ENCODE measurements around the gene TRIM37.

Gene TRIM37

DNA sequence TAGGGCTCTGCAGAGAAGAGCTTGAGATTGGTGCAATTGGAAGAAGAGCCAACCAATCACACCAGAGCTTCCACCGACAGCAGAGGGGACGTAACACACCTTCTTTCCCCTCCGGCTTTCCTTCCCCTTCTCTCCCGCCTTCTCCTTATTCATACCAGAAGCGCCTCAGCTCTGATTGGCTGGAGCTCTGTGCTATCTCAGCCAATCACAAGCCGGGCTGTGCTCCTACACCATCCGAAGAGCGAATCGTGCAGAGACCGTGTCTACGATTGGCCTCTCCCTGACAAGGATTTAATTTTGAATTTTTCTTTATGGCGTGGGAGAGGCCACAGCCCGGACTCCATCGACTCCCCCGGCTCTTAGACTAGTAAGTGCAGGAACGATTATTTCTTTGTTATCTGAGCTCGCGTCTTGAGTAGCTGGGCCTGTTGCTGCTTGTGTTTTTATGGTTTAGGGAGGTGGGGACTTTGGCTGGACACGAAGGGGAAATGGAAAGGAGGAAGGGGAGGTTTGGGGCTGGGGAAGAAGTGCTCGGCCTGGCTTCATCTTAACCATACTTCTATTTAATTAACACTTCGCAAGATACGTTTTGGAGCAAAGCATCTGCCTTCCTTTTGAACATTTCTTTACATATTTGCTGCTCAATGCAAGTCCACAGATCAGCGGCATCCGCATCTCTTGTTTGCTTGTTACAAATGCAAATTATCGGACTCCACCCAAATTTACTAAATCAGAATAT, 48.9 kb upstream of the TRIM37 start, which contains the start of gene PRR11 (continued):
- TF ChIP-seq ZNF2 (tag by site-specific recombination; IDR thresholded peaks at IDR 0.05) (0 out of 2 replicates have a peak, but pooled peaks have one; percentile 33), ZSCAN30 (tag by site-specific recombination; IDR thresholded peaks at IDR 0.05) (no peak), ZFP37 (tag by site-specific recombination; IDR thresholded peaks at IDR 0.05) (no peak), ZNF792 (tag by site-specific recombination; IDR thresholded peaks at IDR 0.05) (no peak), HOXD13 (CRISPR knock-in tag; IDR thresholded peaks at IDR 0.05; ENCODE audit: borderline replicate concordance) (no peak; the same call in 1 of the 2 replicates), ZSCAN16 (tag by site-specific recombination; IDR thresholded peaks at IDR 0.05) (no peak), ZNF366 (tag by site-specific recombination; conservative IDR thresholded peaks at IDR 0.05) (peak; percentile 99), TRIM28 (IDR thresholded peaks at IDR 0.05; ENCODE audit: borderline replicate concordance, low read length) (no peak), REST (tag by site-specific recombination; IDR thresholded peaks at IDR 0.05) (no peak), ZNF610 (tag by site-specific recombination; IDR thresholded peaks at IDR 0.05; ENCODE audit: borderline replicate concordance) (no peak), BCL11A (tag by site-specific recombination; IDR thresholded peaks at IDR 0.05; ENCODE audit: low read depth) (no peak), ZNF10 (tag by site-specific recombination; IDR thresholded peaks at IDR 0.05) (no peak), REPIN1 (tag by site-specific recombination; IDR thresholded peaks at IDR 0.05; ENCODE audit: low read depth) (no peak), ZNF223 (tag by site-specific recombination; IDR thresholded peaks at IDR 0.05) (no peak), ZNF768 (tag by site-specific recombination; IDR thresholded peaks at IDR 0.05) (no peak), ZNF350 (tag by site-specific recombination; IDR thresholded peaks at IDR 0.05) (no peak), ZNF777 (tag by site-specific recombination; IDR thresholded peaks at IDR 0.05; ENCODE audit: borderline replicate concordance) (no peak), MZF1 (tag by site-specific recombination; IDR thresholded peaks at IDR 0.05; ENCODE audit: borderline replicate concordance) (0 out of 2 replicates have a peak, but pooled peaks have one; percentile 54), KLF17 (tag by site-specific recombination; IDR thresholded peaks at IDR 0.05) (no peak), PRDM4 (tag by site-specific recombination; IDR thresholded peaks at IDR 0.05) (no peak), ZNF530 (tag by site-specific recombination; IDR thresholded peaks at IDR 0.05; ENCODE audit: low read depth) (no peak)
- TF ChIP-seq, protein P1, sequence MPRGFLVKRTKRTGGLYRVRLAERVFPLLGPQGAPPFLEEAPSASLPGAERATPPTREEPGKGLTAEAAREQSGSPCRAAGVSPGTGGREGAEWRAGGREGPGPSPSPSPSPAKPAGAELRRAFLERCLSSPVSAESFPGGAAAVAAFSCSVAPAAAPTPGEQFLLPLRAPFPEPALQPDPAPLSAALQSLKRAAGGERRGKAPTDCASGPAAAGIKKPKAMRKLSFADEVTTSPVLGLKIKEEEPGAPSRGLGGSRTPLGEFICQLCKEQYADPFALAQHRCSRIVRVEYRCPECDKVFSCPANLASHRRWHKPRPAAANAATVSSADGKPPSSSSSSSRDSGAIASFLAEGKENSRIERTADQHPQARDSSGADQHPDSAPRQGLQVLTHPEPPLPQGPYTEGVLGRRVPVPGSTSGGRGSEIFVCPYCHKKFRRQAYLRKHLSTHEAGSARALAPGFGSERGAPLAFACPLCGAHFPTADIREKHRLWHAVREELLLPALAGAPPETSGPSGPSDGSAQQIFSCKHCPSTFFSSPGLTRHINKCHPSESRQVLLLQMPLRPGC (tag by site-specific recombination; IDR thresholded peaks at IDR 0.05) = no peak
- TF ChIP-seq, protein P2, sequence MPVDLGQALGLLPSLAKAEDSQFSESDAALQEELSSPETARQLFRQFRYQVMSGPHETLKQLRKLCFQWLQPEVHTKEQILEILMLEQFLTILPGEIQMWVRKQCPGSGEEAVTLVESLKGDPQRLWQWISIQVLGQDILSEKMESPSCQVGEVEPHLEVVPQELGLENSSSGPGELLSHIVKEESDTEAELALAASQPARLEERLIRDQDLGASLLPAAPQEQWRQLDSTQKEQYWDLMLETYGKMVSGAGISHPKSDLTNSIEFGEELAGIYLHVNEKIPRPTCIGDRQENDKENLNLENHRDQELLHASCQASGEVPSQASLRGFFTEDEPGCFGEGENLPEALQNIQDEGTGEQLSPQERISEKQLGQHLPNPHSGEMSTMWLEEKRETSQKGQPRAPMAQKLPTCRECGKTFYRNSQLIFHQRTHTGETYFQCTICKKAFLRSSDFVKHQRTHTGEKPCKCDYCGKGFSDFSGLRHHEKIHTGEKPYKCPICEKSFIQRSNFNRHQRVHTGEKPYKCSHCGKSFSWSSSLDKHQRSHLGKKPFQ (tag by site-specific recombination; IDR thresholded peaks at IDR 0.05) = peak; percentile 43; the same call in 1 of the 2 replicates
